ENCODE measurements around the gene WNT8A. TPM values are rescaled to one million over a fixed set of nuclear protein-coding genes. Genes with fewer than 3 reads are reported as not detected.
"Not testable (repeated sequence)": the region's sequence is repeated elsewhere in the genome, so short reads cannot be mapped to it uniquely, and the experiment has no call there.

Gene WNT8A
- total and polyA plus RNA-seq, 2 of the 8 experiments (the other 6 are each of a cell fraction or from before 2014, with no cell fraction given): 0.06 TPM; not detected in 1

DNA sequence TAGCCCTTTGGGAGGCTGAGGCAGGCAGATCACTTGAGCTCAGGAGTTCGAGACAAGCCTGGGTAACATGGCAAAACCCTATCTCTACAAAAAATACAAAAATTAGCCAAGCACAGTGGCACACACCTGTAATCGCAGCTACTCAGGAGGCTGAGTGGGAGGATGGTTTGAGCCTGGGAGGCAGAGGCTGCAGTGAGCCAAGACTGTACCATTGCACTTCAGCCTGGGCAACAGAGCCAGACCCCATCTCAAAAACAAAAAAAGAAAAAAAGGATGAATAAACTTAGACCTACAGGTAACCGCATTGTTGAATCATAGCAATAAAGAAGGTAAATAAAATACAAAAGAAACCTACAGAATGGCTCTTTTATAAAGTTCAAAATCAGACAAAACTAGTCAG lies 38.5 kb upstream of the WNT8A start:
- H3K27me3 ChIP-seq (replicated peaks in 1 of 4; ENCODE audit: control insufficient read depth in 3 of 4, extremely low read depth in 1 of 4, insufficient read depth in 3 of 4, low read length in 3 of 4); H3K56ac ChIP-seq (replicated peaks; ENCODE audit: insufficient read length, low read depth, low read length); DNase-seq (ENCODE audit: low read depth in 1 of 2, low spot score in 2 of 2); H2BK12ac ChIP-seq (ENCODE audit: low read depth, low read length); H2AFZ ChIP-seq (ENCODE audit: low read length); H3K79me1 ChIP-seq (ENCODE audit: low read depth, low read length); H3K4ac ChIP-seq (replicated peaks; ENCODE audit: insufficient read length, low read depth, low read length); H3K23ac ChIP-seq (ENCODE audit: insufficient read length); H3K18ac ChIP-seq (ENCODE audit: extremely low read depth, low read length); H3K4me2 ChIP-seq (ENCODE audit: insufficient read depth in 1 of 2, low read depth in 2 of 2, low read length in 2 of 2); H4K8ac ChIP-seq (ENCODE audit: extremely low read depth, insufficient read depth, low read length); H2BK5ac ChIP-seq (ENCODE audit: low read depth, low read length); H3K23me2 ChIP-seq (ENCODE audit: low read depth, low read length); POLR2A ChIA-PET (ENCODE audit: partially characterized antibody); H3K14ac ChIP-seq (ENCODE audit: insufficient read length); H3K27ac ChIP-seq (ENCODE audit: low read depth, low read length); FAIRE-seq; H3K36me3 ChIP-seq (ENCODE audit: control insufficient read depth in 2 of 4, insufficient read depth in 4 of 4, low read length in 3 of 4); H3K9ac ChIP-seq (replicated peaks in 1 of 4; ENCODE audit: extremely low read depth in 1 of 4, low read depth in 3 of 4, low read length in 3 of 4); H2BK120ac ChIP-seq (replicated peaks; ENCODE audit: low read depth, low read length); H2AK5ac ChIP-seq (ENCODE audit: low read depth, low read length); H3K79me2 ChIP-seq (ENCODE audit: control insufficient read depth in 1 of 2, insufficient read depth in 2 of 2, low read length in 2 of 2); H3K4me1 ChIP-seq (replicated peaks in 1 of 4; ENCODE audit: control insufficient read depth in 3 of 4, insufficient read depth in 4 of 4, low read length in 3 of 4); H4K20me1 ChIP-seq (replicated peaks in 1 of 2; ENCODE audit: control insufficient read depth in 1 of 2, insufficient read depth in 2 of 2, low read length in 2 of 2); H4K91ac ChIP-seq (replicated peaks; ENCODE audit: insufficient read length, low read length); H2BK15ac ChIP-seq (ENCODE audit: low read length); H4K5ac ChIP-seq (ENCODE audit: insufficient read length, low read depth, low read length); H3K9me3 ChIP-seq (ENCODE audit: insufficient read depth in 2 of 2, low read depth in 1 of 2, low read length in 1 of 2); H2BK20ac ChIP-seq (ENCODE audit: low read length); H3K4me3 ChIP-seq (ENCODE audit: extremely low read depth in 1 of 4, insufficient read depth in 2 of 4, low read depth in 3 of 4, low read length in 4 of 4): not testable (repeated sequence)
- WGBS, 2 experiments (ENCODE audit: extremely low coverage in 1 of 2, insufficient coverage in 1 of 2, insufficient read length in 1 of 2, insufficient replicate concordance in 2 of 2, low coverage in 1 of 2, low lambda C conversion rate in 2 of 2, missing lambda C conversion rate in 1 of 2): 91% methylated on average over 3 of the region's 3 CpGs; no CpG with 5 or more reads in 1 of the 2 experiments
- CTCF ChIA-PET (ENCODE audit: partially characterized antibody): interaction anchor here (0.7 to 2.6 kb wide), 4 partner anchors 10 to 86 kb away, joined by 4 to 13 read pairs (median 6); no protein-coding TSS in a partner anchor
